NCI-H2196 (cell line): ENCODE measurements around the gene AJM1.
"Not testable (repeated sequence)": the region's sequence is repeated elsewhere in the genome, so short reads cannot be mapped to it uniquely, and the experiment has no call there.

Experiments
- DNase-seq: peaks from one replicate; lab custom pipeline; 2025; ENCODE audit not compliant: unreplicated experiment; lab: John Stamatoyannopoulos, UW

The AJM1 gene

GRCh38 chr9:136843159-136843800 is 1.0 kb downstream of the AJM1 start:
- not testable (repeated sequence) for DNase-seq

GRCh38 chr9:136843801-136844740 is 1.8 kb downstream of the AJM1 start:
- peak; percentile 21 for DNase-seq

- no peak for DNase-seq
Observed at GRCh38 chr9:136844761-136845464, 2.6 kb downstream of the AJM1 start.

- DNase-seq, result no peak
Observed at GRCh38 chr9:136845465-136846260, 3.4 kb downstream of the AJM1 start.

GRCh38 chr9:136846376-136847087 is 4.3 kb downstream of the AJM1 start:
- no peak for DNase-seq

GRCh38 chr9:136847088-136847825 is 5.0 kb downstream of the AJM1 start:
- no peak for DNase-seq

- DNase-seq, result peak; percentile 84
Observed at GRCh38 chr9:136847826-136848392, 5.6 kb downstream of the AJM1 start.

GRCh38 chr9:136848393-136849037 is 6.2 kb downstream of the AJM1 start:
- peak; percentile 52 for DNase-seq

- DNase-seq, result peak; percentile 98
Observed at GRCh38 chr9:136849038-136849959, 7.0 kb downstream of the AJM1 start, which contains the start of gene PHPT1. Gene PHPT1 (plus strand): TSS chr9:136849409. CDS start chr9:136849431, 22 bp downstream.

GRCh38 chr9:136849960-136850865 is 7.9 kb downstream of the AJM1 start:
- no peak for DNase-seq

GRCh38 chr9:136850866-136851775 is 8.8 kb downstream of the AJM1 start:
- no peak for DNase-seq

GRCh38 chr9:136851941-136852663 is 9.8 kb downstream of the AJM1 start, which contains the start of gene MAMDC4:
Gene MAMDC4 (plus strand): TSS chr9:136852346. CDS start chr9:136852417, 71 bp downstream.
- no peak for DNase-seq

- no peak for DNase-seq
Observed at GRCh38 chr9:136852664-136853595, 10.7 kb downstream of the AJM1 start.
